Embryonic facial prominence (tissue), 1 donor: ENCODE results near the gene LRSAM1.

ENCODE experiments used
- DNase-seq: peaks from one replicate; pipeline ENCODE4 v3.0.0-alpha.2; 2016; ENCODE audit errors: extremely low spot score

LRSAM1 gene

DNA sequence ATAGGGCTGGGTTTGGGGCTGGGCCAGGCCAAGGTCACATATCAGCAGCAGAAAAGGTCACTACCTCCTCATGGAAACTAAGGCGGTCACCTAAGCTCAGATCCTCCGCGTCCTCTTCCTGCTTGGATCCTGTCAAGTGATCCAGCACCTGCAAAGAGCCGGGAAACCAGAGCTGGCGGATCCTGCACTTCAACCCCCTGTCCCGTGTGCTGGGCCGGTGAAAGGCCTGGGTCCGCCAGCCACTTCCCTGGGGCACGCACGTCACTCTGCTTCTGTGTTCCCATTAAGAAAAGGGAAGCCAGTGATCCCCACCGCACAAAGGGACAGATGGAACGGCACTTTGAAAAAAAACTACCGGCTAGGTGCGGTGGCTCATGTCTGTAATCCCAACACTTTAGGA lies 99.4 kb downstream of the LRSAM1 start:
- DNase-seq = no peak
